ENCODE results near the gene MTFMT.
"Not testable (repeated sequence)": the region's sequence is repeated elsewhere in the genome, so short reads cannot be mapped to it uniquely, and the experiment has no call there.

DNA sequence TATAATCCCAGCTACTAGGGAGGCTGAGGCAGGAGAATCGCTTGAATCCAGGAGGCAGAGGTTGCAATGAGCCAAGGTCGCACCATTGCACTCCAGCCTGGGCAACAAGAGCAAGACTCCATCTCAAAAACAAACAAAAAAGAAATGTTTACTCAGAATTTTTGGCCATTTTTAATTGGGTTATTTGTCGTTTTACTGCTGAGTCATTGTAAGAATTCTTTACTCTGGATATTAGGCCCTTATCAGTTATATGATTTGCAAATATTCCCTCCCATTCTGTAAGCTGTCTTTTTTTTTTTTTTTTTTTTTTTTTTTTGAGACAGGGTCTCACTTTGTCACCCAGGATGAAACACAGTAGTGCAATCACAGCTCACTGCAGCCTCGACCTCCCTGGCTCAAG, 18.2 kb downstream of the MTFMT start:
- TF ChIP-seq EZH2, CTCF (IDR thresholded peaks at IDR 0.05): not testable (repeated sequence)
